MM.1S (cell line): ENCODE measurements around the gene HGS.

ENCODE experiments used
- DNase-seq: peaks from one replicate; pipeline ENCODE4 v3.0.0-alpha.2; 2015
- H2AFZ ChIP-seq: fragments of 300-600 bp; sonication (generic); 2 replicates; pipeline ENCODE4 v1.6.0; 2016; ENCODE audit warnings: antibody characterized with exemption, low read length
- H3F3A ChIP-seq: fragments of 300-600 bp; sonication (generic); 2 replicates; pipeline ENCODE4 v1.6.1; 2016; ENCODE audit warnings: mild to moderate bottlenecking, antibody characterized with exemption, low read length, moderate library complexity, mixed read lengths; ENCODE audit not compliant: insufficient read depth
- H3K27ac ChIP-seq: fragments of 300-600 bp; sonication (generic); 2 replicates; pipeline ENCODE4 v1.5.1; 2016; ENCODE audit warnings: mild to moderate bottlenecking, low read length
- H3K27me3 ChIP-seq: fragments of 300-600 bp; sonication (generic); replicated peaks from 2 replicates; pipeline ENCODE4 v1.6.0; 2016; ENCODE audit warnings: low read length; ENCODE audit not compliant: insufficient read depth
- H3K36me3 ChIP-seq: fragments of 300-600 bp; sonication (generic); replicated peaks from 2 replicates; pipeline ENCODE4 v1.6.1; 2016; ENCODE audit warnings: mild to moderate bottlenecking, low read length, mixed read lengths; ENCODE audit not compliant: insufficient read depth
- H3K4me1 ChIP-seq: fragments of 300-600 bp; sonication (generic); 2 replicates; pipeline ENCODE4 v1.6.1; 2016; ENCODE audit warnings: low read length, mixed read lengths
- H3K4me2 ChIP-seq: fragments of 300-600 bp; sonication (generic); 2 replicates; pipeline ENCODE4 v1.6.0; 2016; ENCODE audit warnings: low read depth, low read length
- H3K4me3 ChIP-seq: fragments of 300-600 bp; sonication (generic); 2 replicates; pipeline ENCODE4 v1.5.1; 2016; ENCODE audit warnings: low read length, mixed read lengths
- H3K79me2 ChIP-seq: fragments of 300-600 bp; sonication (generic); 2 replicates; pipeline ENCODE4 v1.6.1; 2016; ENCODE audit warnings: mixed run types, low read length, mixed read lengths
- H3K9ac ChIP-seq: fragments of 300-600 bp; sonication (generic); 2 replicates; pipeline ENCODE4 v1.6.1; 2016; ENCODE audit warnings: low read length, mixed read lengths
- H3K9me2 ChIP-seq: fragments of 300-600 bp; sonication (generic); replicated peaks from 2 replicates; pipeline ENCODE4 v1.6.1; 2016; ENCODE audit warnings: mild to moderate bottlenecking, low read length, mixed read lengths; ENCODE audit not compliant: insufficient read depth
- H3K9me3 ChIP-seq: fragments of 300-600 bp; sonication (generic); replicated peaks from 2 replicates; pipeline ENCODE4 v1.6.1; 2016; ENCODE audit warnings: mild to moderate bottlenecking, low read length, mixed read lengths; ENCODE audit not compliant: insufficient read depth
- H4K20me1 ChIP-seq: fragments of 300-600 bp; sonication (generic); 2 replicates; pipeline ENCODE4 v1.6.1; 2016; ENCODE audit warnings: mild to moderate bottlenecking, low read length, moderate library complexity, mixed read lengths; ENCODE audit not compliant: insufficient read depth
- EZH2 ChIP-seq: fragments of 300-600 bp; sonication (generic); optimal IDR thresholded peaks from 2 replicates; pipeline ENCODE3; 2017; ENCODE audit warnings: low read depth, mild to moderate bottlenecking, antibody characterized with exemption, low read length, mixed read lengths
- EZH2phosphoT487 ChIP-seq: fragments of 300-600 bp; sonication (generic); IDR thresholded peaks from 2 replicates; pipeline ENCODE4 v1.6.1; 2018; ENCODE audit warnings: antibody characterized with exemption, low read length
- TF ChIP-seq, protein P1 (sequence below): fragments of 300-600 bp; sonication (generic); IDR thresholded peaks from 2 replicates; pipeline ENCODE4 v1.5.1; 2016; ENCODE audit warnings: antibody characterized with exemption, low read length, mixed read lengths

HGS gene

DNA sequence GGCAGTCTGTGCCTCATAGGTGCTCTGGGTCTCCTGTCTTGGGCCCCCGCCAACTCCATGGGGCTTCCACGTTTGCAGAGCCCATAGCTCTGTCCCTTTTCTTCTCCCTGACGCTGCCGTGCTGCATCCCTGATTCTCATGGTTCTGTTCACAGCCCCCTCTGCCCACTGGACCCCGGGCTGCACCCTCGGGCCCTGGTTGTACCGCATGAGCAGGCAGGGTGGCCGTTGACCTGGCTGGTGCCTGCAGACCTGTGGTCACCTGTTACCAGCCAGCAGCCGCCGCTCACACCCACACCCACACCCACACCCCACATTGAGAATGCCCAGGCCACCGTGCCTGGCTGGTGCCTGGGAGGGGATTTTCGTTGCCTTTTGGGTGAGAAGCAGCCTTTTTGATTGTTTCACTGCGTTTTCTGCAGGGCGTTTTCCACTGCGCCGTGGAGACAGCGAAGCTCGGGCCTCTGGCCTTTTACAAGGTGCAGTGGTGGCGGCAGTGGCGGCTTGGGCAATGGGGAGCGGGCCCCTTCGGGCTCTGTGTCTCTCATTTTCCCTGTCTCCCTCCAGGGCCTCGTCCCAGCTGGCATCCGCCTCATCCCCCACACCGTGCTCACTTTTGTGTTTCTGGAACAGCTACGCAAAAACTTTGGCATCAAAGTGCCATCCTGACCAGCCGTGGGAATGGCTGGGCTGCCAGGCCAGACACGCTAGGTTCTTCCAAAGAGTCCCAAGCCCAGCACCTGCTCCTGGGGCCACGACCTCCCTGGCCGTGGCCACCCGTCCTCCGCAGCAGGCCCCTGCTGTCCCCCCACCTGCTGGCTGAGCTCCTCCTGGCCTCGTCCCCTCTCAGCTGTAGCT is 35.8 kb downstream of the HGS start:
- TF ChIP-seq EZH2 (no peak), EZH2phosphoT487 (no peak)
- TF ChIP-seq, protein P1, sequence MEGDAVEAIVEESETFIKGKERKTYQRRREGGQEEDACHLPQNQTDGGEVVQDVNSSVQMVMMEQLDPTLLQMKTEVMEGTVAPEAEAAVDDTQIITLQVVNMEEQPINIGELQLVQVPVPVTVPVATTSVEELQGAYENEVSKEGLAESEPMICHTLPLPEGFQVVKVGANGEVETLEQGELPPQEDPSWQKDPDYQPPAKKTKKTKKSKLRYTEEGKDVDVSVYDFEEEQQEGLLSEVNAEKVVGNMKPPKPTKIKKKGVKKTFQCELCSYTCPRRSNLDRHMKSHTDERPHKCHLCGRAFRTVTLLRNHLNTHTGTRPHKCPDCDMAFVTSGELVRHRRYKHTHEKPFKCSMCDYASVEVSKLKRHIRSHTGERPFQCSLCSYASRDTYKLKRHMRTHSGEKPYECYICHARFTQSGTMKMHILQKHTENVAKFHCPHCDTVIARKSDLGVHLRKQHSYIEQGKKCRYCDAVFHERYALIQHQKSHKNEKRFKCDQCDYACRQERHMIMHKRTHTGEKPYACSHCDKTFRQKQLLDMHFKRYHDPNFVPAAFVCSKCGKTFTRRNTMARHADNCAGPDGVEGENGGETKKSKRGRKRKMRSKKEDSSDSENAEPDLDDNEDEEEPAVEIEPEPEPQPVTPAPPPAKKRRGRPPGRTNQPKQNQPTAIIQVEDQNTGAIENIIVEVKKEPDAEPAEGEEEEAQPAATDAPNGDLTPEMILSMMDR: no peak
- peaks cover 17% of the 10 kb centered on the region for H3K4me1 ChIP-seq
- no peak overlapping the region for H3K27ac ChIP-seq

DNA sequence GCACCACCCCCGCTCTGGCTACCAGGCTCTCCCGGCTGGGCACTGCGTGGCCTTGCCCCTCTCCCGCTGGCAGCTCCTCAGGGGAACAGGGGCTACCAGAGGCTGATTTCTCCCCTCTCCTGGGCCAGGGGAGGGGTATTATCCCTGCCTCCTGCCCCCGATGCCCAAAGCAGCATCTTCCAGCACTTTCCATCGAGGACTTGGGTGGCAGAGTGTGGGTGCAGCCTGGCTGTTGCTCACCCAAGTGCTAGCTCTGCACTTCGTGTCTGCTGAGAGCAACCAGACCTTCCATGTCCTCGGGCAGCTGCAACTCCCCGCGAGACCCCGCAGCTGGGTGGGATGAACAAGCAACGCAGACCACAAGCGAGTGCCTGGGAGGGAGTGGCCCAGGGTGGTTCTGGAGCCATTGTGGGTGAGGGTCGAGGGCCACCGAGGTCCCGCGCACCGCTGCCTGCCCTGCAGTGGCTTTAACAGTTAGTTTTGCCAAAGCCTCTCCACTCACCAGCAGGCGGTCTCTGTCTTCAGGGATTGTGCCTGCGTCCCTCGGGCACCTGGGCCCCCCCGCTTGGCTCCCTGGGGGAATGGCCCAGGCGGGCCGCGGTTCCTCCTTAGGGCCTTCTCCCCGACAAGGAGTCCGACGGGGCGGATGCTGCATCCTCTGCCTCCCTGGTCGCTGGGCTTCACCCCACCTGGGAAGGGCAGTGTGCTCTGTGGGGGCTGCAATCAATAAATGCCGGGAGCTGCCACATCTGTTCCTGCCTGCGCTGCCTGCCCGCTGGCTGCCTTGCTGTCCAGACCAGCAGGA is 36.7 kb downstream of the HGS start:
- H2AFZ ChIP-seq: no peak overlapping the region
- H3K9me2 ChIP-seq: no peaks in the 10 kb centered on the region
- H3K36me3 ChIP-seq: no peaks in the 10 kb centered on the region
- peaks cover 17% of the 10 kb centered on the region for H3K4me1 ChIP-seq
- H3K4me2 ChIP-seq: no peak overlapping the region
- TF ChIP-seq EZH2 (no peak), EZH2phosphoT487 (no peak)
- TF ChIP-seq, protein P1: no peak
- H3K9me3 ChIP-seq: no peaks in the 10 kb centered on the region
- H3K9ac ChIP-seq: no peak overlapping the region
- no peaks in the 10 kb centered on the region for H3K27me3 ChIP-seq
- no peak overlapping the region for H3K4me3 ChIP-seq
- no peak for DNase-seq
- H3K79me2 ChIP-seq: 0 out of 2 replicates have a peak, but pooled peaks cover 2% of the 10 kb centered on the region
- peaks cover 16% of the 10 kb centered on the region for H3F3A ChIP-seq
- no peaks in the 10 kb centered on the region for H4K20me1 ChIP-seq
- no peak overlapping the region for H3K27ac ChIP-seq

More for the DNA sequence above, 35.8 kb downstream of the HGS start:
- Histone ChIP-seq H3K9ac (no peak overlapping the region), H3K4me3 (no peak overlapping the region), H2AFZ (no peak overlapping the region), H3F3A (peaks cover 16% of the 10 kb centered on the region), H3K9me3 (no peaks in the 10 kb centered on the region), H3K79me2 (peaks cover 10% of the 10 kb centered on the region), H4K20me1 (no peaks in the 10 kb centered on the region), H3K27me3 (no peaks in the 10 kb centered on the region), H3K9me2 (no peaks in the 10 kb centered on the region), H3K4me2 (no peak overlapping the region), H3K36me3 (no peaks in the 10 kb centered on the region)
- DNase-seq: no peak

DNA sequence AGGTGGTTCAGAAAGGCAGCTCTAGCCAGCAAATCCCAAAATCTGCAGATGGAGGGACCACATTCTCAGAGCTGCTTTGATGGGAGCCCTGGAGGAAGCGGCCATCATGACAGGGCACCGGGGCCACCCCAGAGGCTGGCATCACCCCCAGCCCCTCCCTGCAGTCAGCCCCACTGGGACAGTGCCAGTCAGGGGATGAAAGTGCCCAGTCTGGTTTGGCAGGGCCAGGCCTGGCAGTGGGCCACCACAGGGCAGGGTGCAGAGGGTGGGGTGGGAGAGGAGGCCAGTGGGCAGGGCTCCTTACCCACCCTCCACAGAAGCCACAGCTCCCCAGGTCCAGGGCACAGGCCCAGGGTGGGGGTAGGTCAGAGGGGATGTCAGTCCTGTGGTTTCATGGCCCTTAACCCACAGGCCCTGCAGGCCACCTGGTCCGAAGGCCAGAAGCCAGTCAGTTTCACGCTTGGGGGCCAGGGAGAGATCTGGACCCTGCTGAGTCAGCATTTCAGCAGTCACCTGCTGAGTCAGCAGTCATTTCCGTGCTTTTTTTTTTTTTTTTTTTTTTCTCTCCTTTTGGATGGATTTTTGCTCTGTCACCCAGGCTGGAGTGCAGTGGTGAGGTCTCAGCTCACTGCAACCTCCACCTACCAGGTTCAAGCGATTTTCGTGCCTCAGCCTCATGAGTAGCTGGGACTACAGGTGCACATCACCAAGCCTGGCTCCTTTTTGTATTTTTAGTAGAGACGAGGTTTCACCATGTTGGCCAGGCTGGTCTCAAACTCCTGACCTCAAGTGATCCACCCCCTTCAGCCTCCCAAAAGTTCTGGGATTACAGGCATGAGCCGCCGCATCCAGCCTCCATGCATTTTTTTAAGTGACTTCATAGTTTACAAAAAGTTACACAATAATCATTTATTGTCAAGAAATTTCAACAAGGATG is 38.6 kb downstream of the HGS start:
- no peaks in the 10 kb centered on the region for H3K27me3 ChIP-seq
- TF ChIP-seq, protein P1: no peak
- TF ChIP-seq EZH2phosphoT487 (no peak), EZH2 (no peak)

More for the DNA sequence above, 38.6 kb downstream of the HGS start:
- no peaks in the 10 kb centered on the region for H3K9me3 ChIP-seq
- no peak overlapping the region for H3K4me3 ChIP-seq
- H3K27ac ChIP-seq: peak overlapping the region; percentile 47; the same call in 1 of the 2 replicates
- peak overlapping the region; percentile 16; the same call in 1 of the 2 replicates for H3K4me2 ChIP-seq
- H3F3A ChIP-seq: peaks cover 16% of the 10 kb centered on the region
- H3K4me1 ChIP-seq: peaks cover 17% of the 10 kb centered on the region
- no peaks in the 10 kb centered on the region for H3K9me2 ChIP-seq
- H3K36me3 ChIP-seq: no peaks in the 10 kb centered on the region
- H4K20me1 ChIP-seq: no peaks in the 10 kb centered on the region
- peak; percentile 67 for DNase-seq
- no peak overlapping the region for H2AFZ ChIP-seq
- no peaks in the 10 kb centered on the region for H3K79me2 ChIP-seq
- no peak overlapping the region for H3K9ac ChIP-seq
